Tibial artery (tissue), 4 donors: ENCODE measurements around the gene TBC1D4.
A peak's percentile ranks its signal among the peaks of the same experiment; 100 is the strongest.

ENCODE experiments used
- DNase-seq, 2 donors: peaks; one replicate each; pipeline ENCODE4 v3.0.0-alpha.2; 2019
- H3K27ac ChIP-seq, 2 donors: fragments of 200-600 bp; sonication (generic) in 1 of 2; 1 replicate in 1 of 2; 2 replicates in 1 of 2; pipeline ENCODE4 v1.5.1; 2018 to 2019; ENCODE audit warnings: mild to moderate bottlenecking in 1 of 2
- H3K27me3 ChIP-seq, 2 donors: fragments of 200-600 bp; sonication (generic) in 1 of 2; one replicate each; pipeline versions ENCODE4 v1.5.1 to v1.6.0; 2016 to 2019
- H3K36me3 ChIP-seq, 3 donors: fragments of 200-600 bp; sonication (generic) in 2 of 3; one replicate each; pipeline ENCODE4 v1.5.1; 2016 to 2019; ENCODE audit warnings: mild to moderate bottlenecking in 2 of 3
- H3K4me1 ChIP-seq, 4 donors: fragments of 200-600 bp; sonication (generic) in 2 of 4; 1 replicate in 3 of 4; 2 replicates in 1 of 4; pipeline ENCODE4 v1.5.1; 2016 to 2019
- H3K4me3 ChIP-seq, 2 donors: fragments of 200-600 bp; sonication (generic) in 1 of 2; 1 replicate in 1 of 2; 2 replicates in 1 of 2; pipeline ENCODE4 v1.5.1; 2018 to 2019; ENCODE audit warnings: mild to moderate bottlenecking in 2 of 2
- H3K9me3 ChIP-seq, 3 donors: fragments of 200-600 bp; sonication (generic) in 1 of 3; one replicate each; pipeline ENCODE4 v1.5.1; 2016 to 2019
- CTCF ChIP-seq, 2 experiments: fragments of 200-600 bp in 1 of 2; fragments of 450-650 bp in 1 of 2; IDR thresholded peaks; one replicate each; pipeline ENCODE4 v1.5.1; 2017 to 2019; ENCODE audit warnings: antibody characterized with exemption in 2 of 2, mild to moderate bottlenecking in 1 of 2, moderate library complexity in 1 of 2
- intact Hi-C: fragments of 100-400 bp; cut with DNase I; formaldehyde crosslinking; loops from one replicate; pipeline ENCODE4 v1.15.0; 2023; ENCODE audit warnings: low total_unique reads

The TBC1D4 gene

GRCh38 chr13:75373988-75374387 lies 108.0 kb downstream of the TBC1D4 start:
- no peaks in the 10 kb centered on the region for H3K9me3 ChIP-seq
- no peaks in the 10 kb centered on the region for H3K27me3 ChIP-seq
- H3K36me3 ChIP-seq: no peaks in the 10 kb centered on the region
- H3K27ac ChIP-seq: no peak overlapping the region
- no peak for TF ChIP-seq CTCF (IDR thresholded peaks at IDR 0.05)
- peaks cover 0 to 6% (median 0%) of the 10 kb centered on the region in 4 donors for H3K4me1 ChIP-seq
- no peak for DNase-seq
- intact Hi-C loops: loop anchor here (5.0 kb wide), 2 partner anchors 108 to 173 kb away; partner anchors contain the start of genes TBC1D4 and UCHL3
- no peak overlapping the region for H3K4me3 ChIP-seq

GRCh38 chr13:75372923-75373841 lies 108.8 kb downstream of the TBC1D4 start:
- Histone ChIP-seq H3K27ac (no peak overlapping the region), H3K27me3 (no peaks in the 10 kb centered on the region), H3K9me3 (no peaks in the 10 kb centered on the region), H3K36me3 (no peaks in the 10 kb centered on the region), H3K4me1 (peaks cover 0 to 12% (median 3%) of the 10 kb centered on the region in 4 donors), H3K4me3 (no peak overlapping the region)
- intact Hi-C loops: loop anchor here (5.0 kb wide), 2 partner anchors 109 to 174 kb away; partner anchors contain the start of genes TBC1D4 and UCHL3
- DNase-seq: no peak
- no peak for TF ChIP-seq CTCF (IDR thresholded peaks at IDR 0.05)

DNA sequence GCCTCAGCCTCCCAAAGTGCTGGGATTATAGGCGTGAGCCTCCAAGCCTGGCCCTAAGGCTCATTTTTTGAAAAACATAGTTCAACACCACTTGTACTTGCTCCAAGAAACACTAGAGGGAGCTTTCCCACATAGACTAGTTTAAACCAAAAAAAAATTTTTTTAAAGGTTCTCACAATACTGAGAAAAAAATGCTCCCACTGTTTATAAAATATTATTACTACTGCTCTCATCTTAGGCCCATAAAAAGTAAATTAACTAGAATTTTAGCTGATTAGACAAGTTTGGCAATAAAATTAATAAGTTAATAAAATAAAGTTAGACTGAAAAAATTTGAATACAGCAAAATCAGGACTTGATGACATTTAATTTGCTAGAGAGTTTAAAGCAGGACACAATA lies 109.5 kb downstream of the TBC1D4 start:
- Histone ChIP-seq H3K4me1 (peaks cover 0 to 18% (median 9%) of the 10 kb centered on the region in 4 donors), H3K36me3 (no peaks in the 10 kb centered on the region), H3K4me3 (no peak overlapping the region), H3K27ac (no peak overlapping the region), H3K9me3 (no peaks in the 10 kb centered on the region), H3K27me3 (no peaks in the 10 kb centered on the region)
- intact Hi-C loops: loop anchor here (5.0 kb wide), 2 partner anchors 110 to 175 kb away; partner anchors contain the start of genes TBC1D4 and UCHL3
- peak; percentile 55 to 73 for TF ChIP-seq CTCF (IDR thresholded peaks at IDR 0.05)
- DNase-seq: no peak

- Histone ChIP-seq H3K9me3 (no peaks in the 10 kb centered on the region), H3K4me1 (peaks cover 0 to 26% (median 11%) of the 10 kb centered on the region in 4 donors), H3K36me3 (no peaks in the 10 kb centered on the region), H3K27me3 (no peaks in the 10 kb centered on the region), H3K27ac (no peak overlapping the region), H3K4me3 (no peak overlapping the region)
- no peak for DNase-seq
- intact Hi-C loops: loop anchor here (5.0 kb wide), 2 partner anchors 111 to 176 kb away; partner anchors contain the start of genes TBC1D4 and UCHL3
- TF ChIP-seq CTCF (IDR thresholded peaks at IDR 0.05): no peak
Observed at GRCh38 chr13:75371203-75371602, 110.8 kb downstream of the TBC1D4 start.

DNA sequence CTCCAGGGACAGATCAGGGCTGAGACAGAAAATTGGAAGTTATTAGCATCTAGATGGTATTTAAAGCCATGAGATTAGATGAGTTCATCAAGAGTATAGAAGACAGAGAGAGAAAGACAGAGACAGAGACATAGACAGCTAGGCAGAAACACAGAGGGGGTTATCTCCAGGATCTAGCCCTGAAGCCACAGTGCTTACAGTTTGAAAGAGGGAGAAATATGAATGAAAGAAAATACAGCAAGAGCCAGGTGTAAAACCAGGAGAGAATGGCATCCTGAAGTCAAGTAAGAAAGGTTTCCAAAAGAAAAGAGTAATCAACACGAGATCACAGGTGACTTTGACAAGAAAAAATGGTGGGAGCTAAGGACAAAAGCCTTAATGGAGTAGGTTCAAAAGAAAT lies 111.2 kb downstream of the TBC1D4 start:
- Histone ChIP-seq H3K4me1 (peaks cover 0 to 31% (median 11%) of the 10 kb centered on the region in 4 donors), H3K36me3 (no peaks in the 10 kb centered on the region), H3K4me3 (no peak overlapping the region), H3K27me3 (no peaks in the 10 kb centered on the region), H3K9me3 (no peaks in the 10 kb centered on the region), H3K27ac (no peak overlapping the region)
- TF ChIP-seq CTCF (IDR thresholded peaks at IDR 0.05): no peak
- no peak for DNase-seq
- intact Hi-C loops: loop anchor here (5.0 kb wide), 2 partner anchors 112 to 177 kb away; partner anchors contain the start of genes TBC1D4 and UCHL3
